GM23248 (cell line): ENCODE results near the gene PARS2.

Experiments used
- EZH2 ChIP-seq: fragments of 200-600 bp; sonication (generic); IDR thresholded peaks from 2 replicates; pipeline ENCODE4 v1.6.1; 2018; ENCODE audit warnings: antibody characterized with exemption, mild to moderate bottlenecking; ENCODE audit not compliant: insufficient read depth, poor library complexity, severe bottlenecking
- EZH2phosphoT487 ChIP-seq: fragments of 200-600 bp; sonication (generic); IDR thresholded peaks from 2 replicates; pipeline ENCODE4 v1.6.1; 2018; ENCODE audit warnings: antibody characterized with exemption, moderate library complexity, mild to moderate bottlenecking, low read depth; ENCODE audit not compliant: insufficient read depth

GRCh38 chr1:54777431-54777830 is 13.1 kb upstream of the PARS2 start:
- TF ChIP-seq EZH2phosphoT487 (no peak), EZH2 (no peak)
